GM23248 (cell line): ENCODE data around the gene TNS3. TPM values are rescaled to one million over a fixed set of nuclear protein-coding genes. Genes with fewer than 3 reads are reported as not detected.

Experiments used
- DNase-seq: peaks from one replicate; pipeline ENCODE4 v3.0.0-alpha.2; 2015
- H2AFZ ChIP-seq: fragments of 200-600 bp; sonication (generic); 2 replicates; pipeline ENCODE4 v1.6.1; 2016; ENCODE audit warnings: antibody characterized with exemption
- H3F3A ChIP-seq: fragments of 200-600 bp; sonication (generic); 2 replicates; pipeline ENCODE4 v1.6.1; 2016; ENCODE audit warnings: mild to moderate bottlenecking, antibody characterized with exemption, mixed run types; ENCODE audit not compliant: insufficient read depth
- H3K27ac ChIP-seq: fragments of 200-600 bp; sonication (generic); 2 replicates; pipeline ENCODE4 v1.5.1; 2016; ENCODE audit warnings: mild to moderate bottlenecking
- H3K27me3 ChIP-seq: fragments of 200-600 bp; sonication (generic); replicated peaks from 2 replicates; pipeline ENCODE4 v1.6.1; 2016; ENCODE audit warnings: mild to moderate bottlenecking; ENCODE audit not compliant: insufficient read depth
- H3K36me3 ChIP-seq: fragments of 200-600 bp; sonication (generic); 2 replicates; pipeline ENCODE4 v1.6.1; 2016; ENCODE audit warnings: low read depth, mild to moderate bottlenecking
- H3K4me1 ChIP-seq: fragments of 200-600 bp; sonication (generic); 2 replicates; pipeline ENCODE4 v1.6.1; 2016; ENCODE audit warnings: mild to moderate bottlenecking; ENCODE audit not compliant: insufficient read depth
- H3K4me2 ChIP-seq: fragments of 200-600 bp; sonication (generic); one replicate; pipeline ENCODE4 v1.6.1; 2016; ENCODE audit warnings: mild to moderate bottlenecking; ENCODE audit not compliant: unreplicated experiment
- H3K4me3 ChIP-seq: fragments of 200-600 bp; sonication (generic); 2 replicates; pipeline ENCODE4 v1.5.1; 2016; ENCODE audit warnings: mild to moderate bottlenecking
- H3K79me2 ChIP-seq: fragments of 200-600 bp; sonication (generic); 2 replicates; pipeline ENCODE4 v1.6.1; 2016; ENCODE audit warnings: mild to moderate bottlenecking; ENCODE audit not compliant: insufficient read depth
- H3K9ac ChIP-seq: fragments of 200-600 bp; sonication (generic); 2 replicates; pipeline ENCODE4 v1.6.1; 2016; ENCODE audit warnings: mild to moderate bottlenecking
- H3K9me2 ChIP-seq: fragments of 200-600 bp; sonication (generic); 2 replicates; pipeline ENCODE4 v1.6.1; 2016; ENCODE audit warnings: mixed run types, mild to moderate bottlenecking, moderate library complexity; ENCODE audit not compliant: insufficient read depth
- H3K9me3 ChIP-seq: fragments of 200-600 bp; sonication (generic); one replicate; pipeline ENCODE4 v1.6.1; 2017; ENCODE audit warnings: low read depth
- H4K20me1 ChIP-seq: fragments of 200-600 bp; sonication (generic); 2 replicates; pipeline ENCODE4 v1.6.0; 2016; ENCODE audit not compliant: insufficient read depth
- EZH2 ChIP-seq: fragments of 200-600 bp; sonication (generic); IDR thresholded peaks from 2 replicates; pipeline ENCODE4 v1.6.1; 2018; ENCODE audit warnings: antibody characterized with exemption, mild to moderate bottlenecking; ENCODE audit not compliant: insufficient read depth, poor library complexity, severe bottlenecking
- EZH2phosphoT487 ChIP-seq: fragments of 200-600 bp; sonication (generic); IDR thresholded peaks from 2 replicates; pipeline ENCODE4 v1.6.1; 2018; ENCODE audit warnings: antibody characterized with exemption, moderate library complexity, mild to moderate bottlenecking, low read depth; ENCODE audit not compliant: insufficient read depth
- WGBS, 2 experiments: methylation state at CpG; one replicate each; pipeline ENCODE4 v1.1.6; 2015 to 2017; ENCODE audit warnings: low lambda C conversion rate in 2 of 2, low coverage in 1 of 2; ENCODE audit errors: missing lambda C conversion rate in 2 of 2; 5-methylcytosine and 5-hydroxymethylcytosine counted together
- in situ Hi-C: fragments of 300-500 bp; cut with MboI; formaldehyde crosslinking; loops from 2 replicates; pipeline ENCODE4 v1.15.0; 2020
- polyA plus RNA-seq: library from polyadenylated mRNA; unstranded; fragments of >200 nt; fragmentation: Nextera tagmentation; extraction: Ambion mirVana; gene quantifications from 2 replicates; pipeline ENCODE4 v1.2.1, GENCODE V29; 2016
- total RNA-seq: library from RNA; depleted of rRNA; stranded (reverse); fragments of >200 nt; shearing (Covaris generic); gene quantifications from 2 replicates; pipeline ENCODE4 v1.2.3, GENCODE V29; 2014

TNS3 gene
- total and polyA plus RNA-seq, 2 experiments from 2014 or later: 18.6 to 47.0 TPM

DNA sequence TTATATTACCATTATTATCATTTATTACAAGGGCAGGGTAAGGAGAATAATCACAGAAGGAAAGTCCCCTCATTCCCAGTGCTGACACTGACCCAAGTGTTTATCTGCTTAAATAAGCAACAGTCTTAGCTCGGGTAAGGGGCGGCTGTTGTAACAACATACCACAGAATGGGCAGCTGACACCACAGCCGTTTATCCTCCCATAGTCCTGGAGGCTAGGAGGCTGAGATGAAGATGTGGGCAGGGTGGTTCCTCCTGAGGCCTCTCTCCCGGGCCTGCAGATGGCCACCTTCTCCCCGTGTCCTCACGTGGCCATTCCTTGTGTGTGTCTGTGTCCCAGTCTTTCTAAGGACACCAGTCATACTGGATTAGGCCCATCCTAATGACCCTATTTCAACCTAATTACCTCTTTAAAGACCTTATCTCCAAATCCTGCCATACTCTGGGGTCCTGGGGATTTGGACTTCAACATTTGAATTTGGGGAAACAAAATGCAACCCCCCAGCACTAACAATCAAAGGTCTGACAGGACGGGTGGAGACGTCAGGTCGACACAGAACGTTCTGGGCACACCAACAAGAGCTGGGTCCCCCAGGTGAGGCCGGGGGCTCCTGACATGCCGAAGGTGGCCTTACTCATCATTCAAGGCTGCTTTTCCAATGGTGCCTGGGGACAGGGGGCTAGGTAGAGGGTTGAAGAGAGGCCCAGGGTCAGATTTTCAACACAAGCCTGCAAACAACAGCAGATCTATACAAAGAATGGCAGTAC is 93.5 kb downstream of the TNS3 start:
- Histone ChIP-seq H2AFZ (no peak overlapping the region), H3K79me2 (peaks cover 65% of the 10 kb centered on the region), H3K27me3 (no peaks in the 10 kb centered on the region), H3K4me1 (0 out of 2 replicates have a peak, but pooled peaks cover 4% of the 10 kb centered on the region), H3F3A (0 out of 2 replicates have a peak, but pooled peaks cover 6% of the 10 kb centered on the region), H3K27ac (no peak overlapping the region), H3K9me2 (no peaks in the 10 kb centered on the region), H3K36me3 (no peaks in the 10 kb centered on the region), H3K4me3 (no peak overlapping the region), H4K20me1 (no peaks in the 10 kb centered on the region), H3K4me2 (no peak overlapping the region), H3K9ac (no peak overlapping the region), H3K9me3 (no peaks in the 10 kb centered on the region)
- DNase-seq: no peak
- TF ChIP-seq EZH2 (no peak), EZH2phosphoT487 (no peak)
- 92 to 94% methylated on average over 12 of the region's 12 CpGs for WGBS, 2 experiments
- in situ Hi-C loops: no loop called here

- H3K27me3 ChIP-seq: no peaks in the 10 kb centered on the region
- no peaks in the 10 kb centered on the region for H3K9me2 ChIP-seq
- in situ Hi-C loops: no loop called here
- no peak for TF ChIP-seq EZH2phosphoT487
- no peak for TF ChIP-seq EZH2
- H3K27ac ChIP-seq: no peak overlapping the region
- peak; percentile 19 for DNase-seq
- H4K20me1 ChIP-seq: no peaks in the 10 kb centered on the region
- no peaks in the 10 kb centered on the region for H3K36me3 ChIP-seq
- no peak overlapping the region for H3K9ac ChIP-seq
- 85% methylated on average over 9 of the region's 9 CpGs for WGBS, 2 experiments
- H3K4me2 ChIP-seq: no peak overlapping the region
- peaks cover 48% of the 10 kb centered on the region for H3K79me2 ChIP-seq
- H3K9me3 ChIP-seq: no peaks in the 10 kb centered on the region
- H2AFZ ChIP-seq: no peak overlapping the region
- H3F3A ChIP-seq: peaks cover 24% of the 10 kb centered on the region
- no peak overlapping the region for H3K4me3 ChIP-seq
- peaks cover 25% of the 10 kb centered on the region for H3K4me1 ChIP-seq
Observed at GRCh38 chr7:47485640-47486435, 96.1 kb downstream of the TNS3 start.

GRCh38 chr7:47484923-47485639 is 96.8 kb downstream of the TNS3 start:
- WGBS, 2 experiments: 87 to 92% methylated on average over 17 of the region's 17 CpGs
- in situ Hi-C loops: no loop called here

GRCh38 chr7:47484457-47484856 is 97.5 kb downstream of the TNS3 start:
- Histone ChIP-seq H3K9me2 (no peaks in the 10 kb centered on the region), H3K4me3 (no peak overlapping the region), H3K27ac (no peak overlapping the region), H3K4me2 (no peak overlapping the region), H3K9me3 (no peaks in the 10 kb centered on the region), H3K4me1 (peaks cover 28% of the 10 kb centered on the region), H3K27me3 (no peaks in the 10 kb centered on the region), H3F3A (peaks cover 26% of the 10 kb centered on the region), H4K20me1 (no peaks in the 10 kb centered on the region), H3K36me3 (no peaks in the 10 kb centered on the region), H3K9ac (no peak overlapping the region), H3K79me2 (peaks cover 40% of the 10 kb centered on the region), H2AFZ (no peak overlapping the region)
- DNase-seq: no peak
- in situ Hi-C loops: no loop called here
- TF ChIP-seq EZH2phosphoT487 (no peak), EZH2 (no peak)
- WGBS, 2 experiments: 88 to 90% methylated on average over 7 of the region's 7 CpGs

More at GRCh38 chr7:47484923-47485639, 96.8 kb downstream of the TNS3 start:
- no peak overlapping the region for H3K4me3 ChIP-seq
- no peak for DNase-seq
- no peaks in the 10 kb centered on the region for H3K9me2 ChIP-seq
- H2AFZ ChIP-seq: no peak overlapping the region
- H3K9ac ChIP-seq: no peak overlapping the region
- H3K27me3 ChIP-seq: no peaks in the 10 kb centered on the region
- peaks cover 26% of the 10 kb centered on the region for H3F3A ChIP-seq
- no peaks in the 10 kb centered on the region for H3K36me3 ChIP-seq
- no peaks in the 10 kb centered on the region for H4K20me1 ChIP-seq
- H3K4me2 ChIP-seq: no peak overlapping the region
- peaks cover 45% of the 10 kb centered on the region for H3K79me2 ChIP-seq
- TF ChIP-seq EZH2phosphoT487: no peak
- no peak overlapping the region for H3K27ac ChIP-seq
- no peaks in the 10 kb centered on the region for H3K9me3 ChIP-seq
- peaks cover 28% of the 10 kb centered on the region for H3K4me1 ChIP-seq
